HG02973 (cell line): ENCODE data around the gene UROC1.

Experiments
- ATAC-seq: cut with Tn5 transposase; IDR thresholded peaks from one replicate; pipeline ENCODE4 v1.9.1; 2021; ENCODE audit warnings: moderate library complexity; ENCODE audit not compliant: unreplicated experiment

UROC1 gene

DNA sequence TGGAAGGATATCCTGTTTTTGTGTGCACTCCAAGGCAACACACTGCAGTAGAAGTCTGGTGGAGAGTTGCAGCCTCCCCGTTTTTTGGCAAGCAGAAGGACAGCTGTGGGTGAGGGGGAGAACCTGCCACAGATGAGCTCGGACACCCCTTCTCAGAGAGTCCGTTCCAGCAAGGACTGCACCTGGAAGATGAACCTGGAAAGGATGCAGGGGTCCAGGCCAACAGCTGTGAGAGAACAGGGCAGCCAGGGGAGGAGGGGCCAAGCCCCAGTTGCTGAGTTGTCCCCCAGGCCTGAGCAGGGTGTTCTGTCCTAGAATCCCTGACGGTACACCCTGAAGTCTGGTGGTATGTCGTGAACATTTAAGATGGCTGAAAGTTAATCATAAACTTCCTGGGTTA is 72.1 kb downstream of the UROC1 start:
- no peak for ATAC-seq

DNA sequence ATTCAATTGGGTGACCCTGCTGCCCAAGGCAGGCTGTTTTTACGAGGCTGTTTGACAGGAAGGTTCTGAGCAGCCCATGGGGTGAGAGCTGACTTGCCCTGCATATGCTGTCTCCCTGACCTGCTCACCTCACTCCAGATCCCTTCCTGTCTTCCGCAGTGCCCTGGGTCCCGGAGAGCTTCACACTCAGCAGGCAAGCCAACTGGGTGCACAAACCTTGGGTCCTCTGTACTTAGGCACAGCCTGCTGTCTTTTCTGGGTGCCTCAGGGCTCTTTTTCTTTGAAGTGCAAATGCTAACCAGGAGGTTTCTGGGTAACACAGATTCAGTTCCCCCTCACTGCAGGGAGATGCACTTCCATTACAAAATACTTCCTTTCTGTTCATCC is 74.7 kb downstream of the UROC1 start:
- no peak for ATAC-seq

DNA sequence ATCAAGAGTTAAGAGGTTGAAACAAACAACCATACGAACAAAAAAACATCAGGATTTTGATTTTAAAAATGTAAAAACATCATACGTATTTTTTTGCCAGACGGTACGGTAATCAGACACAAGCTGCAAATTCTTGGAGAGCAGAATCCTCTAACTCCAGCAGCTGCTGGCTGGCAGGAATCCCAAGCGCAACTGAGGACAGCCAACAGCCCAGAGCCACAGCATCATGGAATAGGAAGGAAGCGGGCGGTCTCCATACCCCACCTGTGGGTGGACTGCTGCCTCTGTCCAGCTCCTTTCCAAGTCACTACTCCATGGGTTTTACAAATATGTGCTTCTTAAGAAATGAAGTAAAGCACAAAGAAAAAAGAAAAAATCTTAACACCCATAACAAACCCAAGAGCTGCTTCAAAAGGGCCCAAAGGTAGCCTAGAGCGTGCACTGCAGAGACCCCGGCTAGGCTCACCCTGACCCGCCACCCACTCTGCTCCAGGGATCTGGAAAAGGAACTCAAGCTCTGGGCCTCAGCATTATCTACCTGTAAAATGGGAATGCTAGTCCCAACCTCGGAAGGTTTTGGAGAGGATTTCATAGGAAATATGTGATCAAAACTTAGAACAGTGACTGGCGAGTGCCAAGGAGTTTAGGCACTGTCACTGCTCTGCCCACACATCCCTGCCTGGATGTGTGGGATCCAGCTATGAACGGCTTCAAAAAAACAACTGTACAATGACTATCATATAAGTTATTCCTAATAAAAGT is 75.3 kb downstream of the UROC1 start:
- no peak for ATAC-seq

DNA sequence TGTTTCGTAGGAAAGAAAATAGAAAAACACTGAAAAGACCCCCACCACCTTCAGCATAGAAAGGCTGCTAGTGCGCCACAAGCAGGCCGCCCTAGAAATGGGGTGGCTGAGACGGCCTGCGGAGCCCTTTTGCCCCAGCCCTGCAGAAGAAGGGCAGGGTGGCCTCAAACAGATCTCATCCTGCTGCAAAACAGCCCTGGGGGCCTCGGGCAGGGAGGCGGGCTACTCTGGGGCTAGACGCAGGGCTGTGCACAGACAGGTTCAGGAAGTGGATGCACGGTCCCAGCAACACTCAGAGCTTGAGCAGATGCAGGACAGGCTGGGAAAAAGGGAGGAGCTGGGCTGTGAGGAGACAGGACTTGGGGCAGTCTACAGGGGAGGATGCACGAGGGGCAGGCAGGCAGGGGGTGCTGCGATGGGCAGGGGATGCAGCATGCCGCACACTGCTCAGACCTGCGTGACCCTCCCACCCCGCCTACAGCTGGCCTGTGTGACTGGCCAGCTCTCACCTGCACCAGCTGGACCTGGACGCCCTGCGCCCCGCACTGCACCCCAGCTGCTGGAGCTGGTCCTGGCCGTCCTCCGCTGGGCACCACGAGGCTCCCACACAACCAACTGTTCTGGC is 76.2 kb downstream of the UROC1 start:
- ATAC-seq, result no peak

DNA sequence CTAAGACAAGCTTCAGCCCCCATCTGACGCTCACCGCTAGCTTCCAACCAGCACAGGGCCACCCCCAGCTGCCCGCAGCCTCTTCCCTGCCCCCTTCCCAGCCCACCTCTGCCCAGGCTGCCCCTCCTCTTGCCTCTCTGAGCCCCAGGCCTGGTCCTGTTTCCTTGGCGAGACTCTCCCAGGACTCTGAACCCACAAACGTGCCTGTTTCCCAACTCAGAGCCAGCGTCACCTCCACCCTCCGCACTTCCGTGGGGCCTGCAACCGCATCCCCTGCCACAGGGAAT is 76.9 kb downstream of the UROC1 start:
- ATAC-seq, result no peak

DNA sequence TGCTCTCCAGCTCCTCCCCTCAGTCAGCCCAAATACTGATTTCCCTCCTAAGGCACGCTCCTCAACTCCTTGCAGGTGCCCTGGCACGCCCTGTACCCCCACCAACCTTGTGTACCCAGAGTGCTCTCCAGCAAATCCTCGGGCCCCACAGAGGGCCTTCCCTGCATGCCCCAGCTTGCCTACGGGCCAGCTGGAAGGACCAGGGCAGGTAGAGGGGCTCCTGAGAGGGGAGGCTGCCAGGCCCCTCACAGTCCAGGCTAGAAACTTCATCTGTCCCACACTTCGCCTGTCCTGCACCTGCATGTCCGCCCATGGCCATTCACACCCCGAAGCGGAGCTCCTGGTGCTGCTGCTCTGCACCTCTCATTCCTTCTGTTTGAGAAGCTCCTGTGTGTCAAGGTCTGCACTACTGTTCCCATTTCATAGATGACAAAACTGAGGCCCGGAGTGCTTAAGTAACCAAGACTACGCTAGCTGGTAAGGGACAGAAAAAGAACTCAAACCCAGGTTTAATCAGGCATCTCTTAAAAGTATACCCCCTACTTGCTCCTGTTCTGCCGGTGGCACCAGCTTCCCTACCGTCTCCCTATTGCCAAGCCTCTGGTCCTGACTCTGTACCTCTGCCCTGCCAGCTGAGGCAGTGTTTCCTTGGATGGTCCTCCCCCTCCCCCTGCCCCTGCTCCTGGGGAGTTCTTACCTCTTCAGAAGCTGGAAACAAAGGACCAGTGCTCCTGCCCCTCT is 77.4 kb downstream of the UROC1 start:
- ATAC-seq, result no peak

DNA sequence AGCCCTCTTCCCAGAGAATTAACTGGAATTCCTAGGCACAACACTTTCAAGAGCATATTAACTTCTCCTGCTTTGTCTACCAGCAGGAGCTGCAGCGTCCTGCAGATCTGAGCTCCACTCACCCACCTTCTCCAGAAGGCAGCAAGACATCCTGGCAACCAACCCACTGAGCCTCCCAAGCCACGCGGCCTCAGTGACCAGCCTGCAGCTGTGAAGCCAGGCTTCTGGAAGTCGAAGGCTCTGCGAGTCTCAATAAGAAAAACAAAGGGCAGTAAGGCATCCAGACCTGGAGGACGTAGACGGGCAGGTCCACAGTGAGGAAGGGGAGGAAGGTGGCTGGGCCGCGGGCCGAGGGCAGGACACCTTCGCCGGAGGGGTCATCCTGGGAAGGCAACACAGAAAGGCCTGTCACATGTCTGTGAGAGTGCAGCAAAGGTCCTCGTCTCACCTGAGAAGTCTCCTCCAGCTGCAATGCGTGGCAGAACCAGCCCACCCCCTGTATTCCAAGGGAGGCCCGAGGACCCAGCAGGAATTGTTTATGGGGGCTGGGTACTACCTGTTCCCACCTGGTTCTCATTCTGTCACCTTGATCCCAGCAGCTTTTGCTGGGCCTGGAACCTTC is 78.1 kb downstream of the UROC1 start:
- no peak for ATAC-seq

DNA sequence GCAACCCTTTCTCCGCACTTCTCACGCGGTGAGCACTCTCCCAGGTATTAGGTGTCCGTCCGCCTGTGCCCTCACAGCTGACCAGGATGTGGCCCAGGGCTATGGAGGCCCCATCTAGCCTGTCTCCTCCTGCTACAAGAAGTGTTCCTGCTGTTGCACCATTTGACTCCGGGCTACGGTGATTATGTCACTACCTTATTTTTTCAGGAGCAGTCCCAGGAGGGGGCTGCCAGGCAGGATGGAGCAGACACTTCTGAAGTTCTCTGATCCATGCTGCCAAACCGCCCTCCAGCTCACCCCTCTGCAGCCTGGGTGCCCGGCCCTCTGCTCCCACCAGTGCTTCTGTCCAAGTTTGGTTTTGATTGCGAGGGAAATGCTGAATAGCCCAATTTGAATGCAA is 78.8 kb downstream of the UROC1 start:
- no peak for ATAC-seq

DNA sequence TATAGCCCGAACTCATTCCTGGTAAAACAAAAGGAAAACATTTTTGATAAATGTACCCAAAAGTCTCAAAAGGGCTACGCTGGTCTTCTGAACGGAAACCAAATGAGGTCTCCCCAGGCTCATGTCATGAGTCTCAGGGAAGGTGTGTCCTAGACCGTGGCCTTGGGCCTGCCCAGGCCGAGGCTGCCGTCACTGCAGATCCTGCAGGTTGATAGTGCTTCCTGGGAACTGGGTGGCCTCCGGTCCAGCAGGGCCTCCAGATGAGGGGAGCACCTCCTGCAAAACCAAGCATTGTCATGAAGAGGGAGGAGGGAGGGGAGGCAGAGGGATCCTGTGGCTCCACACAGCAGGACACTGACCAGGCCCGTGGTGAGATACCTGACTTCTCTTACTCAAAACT is 79.4 kb downstream of the UROC1 start:
- ATAC-seq, result no peak

DNA sequence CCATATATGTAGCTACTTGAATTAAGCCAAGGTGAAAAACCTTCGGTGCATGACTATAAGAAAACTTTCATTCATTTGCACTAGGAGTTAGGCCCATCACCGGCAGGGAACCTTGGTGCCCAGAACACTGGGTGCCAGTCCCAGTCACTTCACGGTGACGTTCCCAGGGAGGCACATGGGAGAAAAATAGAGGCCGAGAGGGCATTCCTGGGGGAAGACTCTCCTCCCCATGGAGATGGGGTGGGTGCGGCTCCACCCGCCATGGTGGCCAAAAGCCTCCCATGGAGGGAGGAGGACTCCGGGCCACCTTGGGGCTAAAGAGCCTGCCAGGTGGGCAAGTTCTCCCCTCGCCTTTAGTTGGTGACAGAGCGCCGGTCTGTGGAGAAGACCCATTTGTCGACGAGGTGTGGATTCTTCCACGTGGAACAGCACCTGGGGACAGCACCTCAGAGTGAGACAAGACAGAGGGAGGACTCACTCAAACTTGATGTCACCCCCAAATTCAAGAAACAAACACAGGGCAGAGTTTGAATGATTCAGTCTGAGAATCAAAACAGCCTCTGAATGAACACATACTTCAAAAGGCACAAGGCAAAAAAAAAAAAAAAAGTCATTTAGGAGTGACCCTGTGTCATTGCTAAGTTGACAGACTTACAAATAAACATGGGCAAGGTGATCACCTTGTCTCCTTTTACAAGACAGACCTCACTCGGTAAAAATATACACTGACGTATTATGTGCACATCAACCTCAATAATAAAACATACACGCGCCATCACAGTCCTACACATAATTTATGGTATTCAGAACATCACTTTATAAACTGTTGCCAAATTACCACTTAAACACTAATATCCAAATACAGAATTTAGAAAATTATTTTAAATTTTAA is 80.5 kb downstream of the UROC1 start:
- no peak for ATAC-seq

DNA sequence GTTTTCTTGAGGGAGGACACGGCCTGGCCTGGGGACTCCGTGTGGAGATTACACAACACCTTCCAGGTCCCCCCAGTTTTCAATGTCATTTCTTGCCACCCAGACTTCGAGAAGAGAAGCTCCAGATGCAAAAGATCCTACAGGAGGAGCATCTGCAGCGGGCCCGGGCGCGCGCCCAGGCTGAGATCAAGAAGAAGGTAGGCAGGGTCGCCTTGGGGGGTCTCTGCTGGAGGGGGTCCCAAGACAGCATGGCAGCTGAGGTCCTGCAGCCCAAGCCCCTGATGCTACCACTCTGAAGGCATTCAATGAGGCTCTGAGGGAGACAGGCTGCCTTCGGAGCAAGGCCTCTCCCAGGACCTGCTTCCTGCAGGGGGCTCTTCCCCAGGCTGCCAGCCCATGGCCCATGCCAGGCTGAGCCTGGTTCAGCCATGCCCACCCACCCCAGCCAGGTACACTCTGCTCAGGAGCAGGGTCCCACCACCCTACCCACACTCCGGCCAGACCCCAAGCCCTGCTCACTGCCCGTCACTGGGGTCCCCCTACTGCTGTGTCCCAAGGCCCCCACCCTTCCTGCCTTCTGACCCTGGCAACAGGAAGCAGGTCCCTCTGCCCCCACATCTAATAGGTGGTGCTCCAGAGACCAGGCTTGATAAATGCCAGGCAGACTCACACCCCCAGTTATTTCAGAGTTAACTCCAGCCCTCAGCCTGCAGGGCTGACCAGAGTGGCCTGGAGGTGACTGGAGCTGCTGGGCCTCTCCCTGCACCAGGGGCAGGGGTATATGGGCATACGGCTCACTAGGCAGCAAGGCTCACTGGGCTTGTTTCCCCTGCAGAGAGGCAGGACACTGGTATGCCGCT is 81.9 kb downstream of the UROC1 start:
- ATAC-seq, result no peak

DNA sequence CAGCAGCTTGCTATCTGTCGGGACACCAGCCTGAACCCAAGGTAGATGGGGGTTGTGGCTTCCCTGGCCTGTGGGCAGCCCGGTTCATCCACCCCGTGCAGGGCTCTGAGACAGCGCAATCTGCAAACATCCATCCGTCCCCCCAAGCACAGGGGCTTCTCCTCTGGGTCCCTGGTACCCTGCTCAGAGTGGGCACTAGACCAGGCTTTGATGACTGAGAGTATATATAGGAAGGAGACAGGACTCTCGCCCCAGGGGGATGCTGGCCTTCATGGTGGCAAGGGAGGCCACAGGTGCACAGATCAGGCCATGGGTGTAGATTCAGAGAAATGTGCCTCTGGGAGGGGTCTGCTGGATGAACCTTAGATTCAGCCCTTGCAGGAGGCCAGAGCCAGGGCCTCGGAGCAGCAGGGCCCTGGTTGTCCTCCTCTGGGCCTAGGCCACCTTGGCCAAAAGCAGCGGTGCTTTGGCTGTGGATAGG is 82.6 kb downstream of the UROC1 start:
- ATAC-seq, result no peak

DNA sequence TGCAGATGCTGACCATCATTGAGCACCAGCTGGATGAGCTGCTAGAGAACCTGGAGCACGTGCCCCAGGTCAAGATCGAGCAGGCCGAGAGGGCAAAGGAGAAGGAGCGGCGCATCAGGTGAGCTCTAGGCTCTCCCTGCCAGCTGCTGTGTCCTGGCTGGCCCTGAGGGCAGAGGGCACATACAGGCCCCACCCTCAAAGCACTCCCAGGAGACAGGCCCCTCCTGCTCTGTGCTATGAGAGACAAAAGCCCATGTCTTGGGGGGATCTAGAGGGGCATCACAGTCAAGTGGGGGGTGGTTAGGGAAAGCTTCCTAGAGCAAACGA is 83.3 kb downstream of the UROC1 start:
- ATAC-seq, result no peak

DNA sequence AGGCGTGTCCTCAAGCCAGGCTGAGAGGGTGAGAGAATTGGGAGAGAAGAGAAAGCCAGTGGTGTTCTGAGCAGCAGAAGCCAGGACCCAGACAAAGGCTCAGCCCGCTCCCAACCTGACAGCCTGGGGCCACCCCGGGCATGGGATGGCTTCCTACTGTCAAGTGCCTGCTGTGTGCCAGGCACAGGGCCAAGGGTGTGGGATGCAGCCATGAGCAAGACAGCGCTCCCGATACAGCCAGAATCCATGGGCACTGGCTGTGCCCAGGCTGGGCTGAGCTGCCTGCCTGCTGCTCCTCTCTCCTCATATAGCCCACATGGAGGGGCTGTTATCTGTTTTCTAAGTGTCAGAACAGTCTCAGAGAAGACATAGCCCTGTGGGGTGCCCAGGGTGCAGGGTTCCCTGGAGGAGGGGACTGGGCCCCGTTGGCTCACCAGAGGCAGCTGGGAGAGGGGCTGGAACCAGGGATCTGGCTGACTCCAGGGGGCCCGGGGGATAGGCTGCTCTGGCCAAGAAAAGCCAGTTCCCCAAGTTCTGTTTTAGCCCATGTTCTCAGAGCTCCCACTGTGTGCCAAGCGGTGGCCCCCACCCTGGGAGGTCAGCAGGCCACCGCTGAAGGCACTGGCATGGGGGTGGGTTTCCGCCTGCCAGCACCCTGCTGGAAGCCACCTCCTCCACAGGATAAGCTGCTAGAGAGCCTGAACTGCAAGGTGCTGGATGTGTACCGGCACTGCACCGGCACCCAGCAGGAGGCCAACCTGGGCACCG is 83.9 kb downstream of the UROC1 start:
- no peak for ATAC-seq

DNA sequence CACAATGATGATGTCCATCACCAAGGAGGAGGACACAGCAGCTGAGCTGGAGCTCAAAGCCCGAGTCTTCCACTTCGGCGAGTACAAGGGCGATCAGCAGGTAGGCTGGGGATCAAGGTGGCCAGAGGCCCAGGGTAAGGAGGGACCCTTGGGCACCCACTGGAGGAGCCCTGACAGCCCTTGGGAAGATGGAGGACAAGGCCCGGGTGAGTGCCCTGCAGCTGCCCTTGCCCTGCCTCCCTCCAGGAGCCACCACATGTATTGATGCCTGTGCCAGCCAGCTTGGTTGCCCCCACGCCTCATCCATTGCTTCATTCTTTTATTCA is 84.5 kb downstream of the UROC1 start:
- ATAC-seq, result no peak

DNA sequence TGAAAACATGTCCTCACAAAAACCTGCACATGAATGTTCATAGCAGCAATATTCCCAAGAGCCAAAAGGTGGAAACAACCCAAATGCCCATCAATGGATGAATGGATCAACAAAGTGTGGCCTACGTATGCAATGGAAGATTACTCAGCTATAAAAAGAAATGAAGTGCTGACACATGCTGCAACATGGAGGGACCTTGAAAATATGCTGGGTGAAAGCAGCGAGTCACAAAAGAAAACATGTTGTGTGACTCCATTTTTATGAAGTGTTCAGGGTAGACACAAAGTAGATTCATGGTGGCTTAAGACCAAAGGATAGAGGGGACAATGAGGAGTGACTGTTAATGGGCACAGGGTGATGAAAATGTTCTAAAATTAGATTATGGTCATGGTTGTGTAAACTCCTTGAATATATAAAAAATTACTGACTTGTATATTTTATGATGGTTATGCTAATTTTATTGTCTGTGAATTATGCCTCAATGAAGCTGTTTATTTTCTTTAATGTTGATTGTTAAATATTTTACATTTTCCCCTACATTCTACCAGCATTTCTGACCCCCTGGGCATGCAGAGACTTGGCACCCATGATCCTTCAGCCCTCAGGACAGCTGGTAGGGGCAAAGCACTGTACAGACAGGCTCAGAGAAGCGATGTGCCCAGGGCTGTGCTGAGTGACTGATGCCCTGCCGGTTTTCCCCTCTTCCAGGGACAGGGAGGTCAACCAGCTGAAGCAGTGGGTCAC is 85.0 kb downstream of the UROC1 start:
- no peak for ATAC-seq
